Measurements from ENCODE around the gene FLT3.

The FLT3 gene

GRCh38 chr13:28001049-28001448 lies 99.3 kb downstream of the FLT3 start:
- no peak for DNase-seq

- DNase-seq = no peak
Measured at GRCh38 chr13:28000567-28000966, 99.8 kb downstream of the FLT3 start.

GRCh38 chr13:27997904-27998522 lies 102.4 kb downstream of the FLT3 start:
- DNase-seq = peak; percentile 33

- no peak for DNase-seq
Measured at GRCh38 chr13:27991881-27992280, 108.5 kb downstream of the FLT3 start.

GRCh38 chr13:27988520-27988919 lies 111.9 kb downstream of the FLT3 start, which contains the start of gene URAD:
TSS of gene URAD (minus strand) at chr13:27988693. CDS start at chr13:27988637, 56 bp downstream.
- DNase-seq = no peak

GRCh38 chr13:27985600-27985999 lies 114.8 kb downstream of the FLT3 start:
- no peak for DNase-seq

- no peak for DNase-seq
Measured at GRCh38 chr13:27982361-27982760, 118.0 kb downstream of the FLT3 start.

- no peak for DNase-seq
Measured at GRCh38 chr13:27981006-27981708, 119.2 kb downstream of the FLT3 start.

GRCh38 chr13:27980280-27980998 lies 119.9 kb downstream of the FLT3 start:
- DNase-seq = no peak

- no peak for DNase-seq
Measured at GRCh38 chr13:27979765-27980279, 120.6 kb downstream of the FLT3 start.

- no peak for DNase-seq
Measured at GRCh38 chr13:27979001-27979643, 121.3 kb downstream of the FLT3 start.

GRCh38 chr13:27978301-27978968 lies 121.9 kb downstream of the FLT3 start:
- no peak for DNase-seq

GRCh38 chr13:27977476-27978300 lies 122.7 kb downstream of the FLT3 start:
- DNase-seq = no peak

- DNase-seq = no peak
Measured at GRCh38 chr13:27976362-27977091, 123.8 kb downstream of the FLT3 start.

- DNase-seq = no peak
Measured at GRCh38 chr13:27975564-27976361, 124.6 kb downstream of the FLT3 start.

GRCh38 chr13:27973961-27974662 lies 126.3 kb downstream of the FLT3 start:
- DNase-seq = no peak

- no peak for DNase-seq
Measured at GRCh38 chr13:27973291-27973690, 127.1 kb downstream of the FLT3 start.

GRCh38 chr13:27972478-27972820 lies 127.9 kb downstream of the FLT3 start:
- DNase-seq = no peak

GRCh38 chr13:27971776-27972477 lies 128.4 kb downstream of the FLT3 start:
- DNase-seq = no peak

All from stimulated activated CD4-positive, alpha-beta T cell treated with anti-CD3 and anti-CD28 coated beads, Interleukin-15, amount 100 ng/mL, for 24 hours (primary cell).